HepG2 (cell line): ENCODE measurements around the gene NEURL2. TPM values are rescaled to one million over a fixed set of nuclear protein-coding genes. Genes with fewer than 3 reads are reported as not detected.
A peak's percentile ranks its signal among the peaks of the same experiment; 100 is the strongest.

Experiments used
- ATAC-seq: fragments of 200-7000 bp; cut with Tn5 transposase; 3 replicates; pipeline ENCODE4 v1.9.1; 2020; ENCODE audit warnings: mild to moderate bottlenecking, moderate library complexity
- BruUV-seq: library from RNA; stranded (reverse); fragments of 400-500 nt; replicated peaks from 2 replicates; lab custom pipeline; 2021; lab: Mats Ljungman, UMichigan
- CTCF ChIA-PET: fragments of 300-600 bp; formaldehyde crosslinking; extraction: SDS; loops from one replicate; lab custom pipeline; 2021; ENCODE audit warnings: low total read pairs, inconsistent platforms, low intra/inter-chr PET ratio; lab: Yijun Ruan, JAX
- POLR2A ChIA-PET: fragments of 350-600 bp; sonication (Branson Sonifier 250); formaldehyde crosslinking; loops from one replicate; lab custom pipeline; 2020; ENCODE audit warnings: antibody characterized with exemption, inconsistent platforms; lab: Yijun Ruan, JAX
- DNase-seq: peaks from one replicate; pipeline ENCODE4 v3.0.0-alpha.2; 2015; ENCODE audit warnings: low spot score
- FAIRE-seq: peaks from 3 replicates; lab custom pipeline; 2011; peaks lifted over from hg19 to GRCh38; lab: Jason Lieb, UNC
- H2AFZ ChIP-seq: one replicate; pipeline ENCODE4 v1.6.1; 2011; ENCODE audit warnings: low read length, inconsistent platforms
- H3K27ac ChIP-seq: fragments of 300-600 bp; 3 replicates; pipeline ENCODE4 v1.8.0; 2011; ENCODE audit warnings: mixed run types, mild to moderate bottlenecking, mixed read lengths, low read length, inconsistent platforms; ENCODE audit not compliant: insufficient read depth; ENCODE audit errors: extremely low read length
- H3K27me3 ChIP-seq, 2 experiments: fragments of 200-600 bp in 1 of 2; 2 replicates in 1 of 2; 3 replicates in 1 of 2; pipeline versions ENCODE4 v1.6.0 to v1.8.0; 2011; ENCODE audit warnings: low read length in 2 of 2, mild to moderate bottlenecking in 2 of 2, moderate library complexity in 2 of 2, inconsistent platforms in 1 of 2; ENCODE audit not compliant: insufficient read depth in 2 of 2, control insufficient read depth in 1 of 2
- H3K36me3 ChIP-seq, 2 experiments: fragments of 200-600 bp in 1 of 2; replicated peaks in 1 of 2; 2 replicates in 1 of 2; 3 replicates in 1 of 2; pipeline versions ENCODE4 v1.5.1 to v1.8.0; 2011; ENCODE audit warnings: low read length in 2 of 2, inconsistent platforms in 1 of 2; ENCODE audit not compliant: insufficient read depth in 2 of 2, control insufficient read depth in 1 of 2
- H3K4me1 ChIP-seq: 2 replicates; pipeline ENCODE4 v1.5.1; 2012; ENCODE audit warnings: low read length, inconsistent platforms; ENCODE audit not compliant: insufficient read depth
- H3K4me2 ChIP-seq: 2 replicates; pipeline ENCODE4 v1.6.0; 2011; ENCODE audit warnings: low read depth, low read length, inconsistent platforms
- H3K4me3 ChIP-seq, 3 experiments: fragments of 200-600 bp in 1 of 3; sonication (generic), shearing (Covaris generic) in 1 of 3; replicated peaks in 1 of 3; 2 replicates each; pipeline ENCODE4 v1.5.1; 2011 to 2016; ENCODE audit warnings: low read length in 3 of 3, inconsistent platforms in 2 of 3, low read depth in 2 of 3, mild to moderate bottlenecking in 2 of 3, control low read depth in 1 of 3, mixed read lengths in 1 of 3; ENCODE audit not compliant: insufficient read depth in 1 of 3
- H3K79me2 ChIP-seq: one replicate; pipeline ENCODE4 v1.6.1; 2011; ENCODE audit warnings: low read length, inconsistent platforms; ENCODE audit not compliant: insufficient read depth
- H3K9ac ChIP-seq: 2 replicates; pipeline ENCODE4 v1.6.0; 2011; ENCODE audit warnings: mild to moderate bottlenecking, low read depth, low read length, inconsistent platforms; ENCODE audit not compliant: insufficient read depth
- H3K9me3 ChIP-seq: 2 replicates; pipeline ENCODE4 v1.5.1; 2012; ENCODE audit warnings: mild to moderate bottlenecking, low read length
- H4K20me1 ChIP-seq: 2 replicates; pipeline ENCODE4 v1.6.0; 2011; ENCODE audit warnings: inconsistent platforms, mild to moderate bottlenecking, low read length, moderate library complexity; ENCODE audit not compliant: insufficient read depth
- ARHGAP35 ChIP-seq: sonication (generic); formaldehyde crosslinking; IDR thresholded peaks from 2 replicates; pipeline ENCODE4 v1.9.0; 2022; ENCODE audit warnings: mild to moderate bottlenecking, inconsistent platforms, moderate library complexity, missing genetic modification reagents, borderline replicate concordance
- BCL3 ChIP-seq: sonication (generic); formaldehyde crosslinking; IDR thresholded peaks from 2 replicates; pipeline ENCODE4 v1.5.1; 2020; ENCODE audit warnings: mild to moderate bottlenecking, missing genetic modification reagents, moderate library complexity
- EZH2 ChIP-seq: conservative IDR thresholded peaks from 2 replicates; pipeline ENCODE4 v1.6.1; 2012; ENCODE audit warnings: mild to moderate bottlenecking, low read depth, low read length, moderate library complexity
- HNRNPLL ChIP-seq: fragments of 200-400 bp; formaldehyde crosslinking; IDR thresholded peaks from 2 replicates; pipeline ENCODE4 v1.6.1; 2017; ENCODE audit warnings: mild to moderate bottlenecking, low read depth, low read length; ENCODE audit not compliant: poor library complexity, severe bottlenecking
- KLF12 ChIP-seq: sonication (generic); formaldehyde crosslinking; IDR thresholded peaks from 2 replicates; pipeline ENCODE4 v1.4.0; 2020; ENCODE audit warnings: missing genetic modification reagents, borderline replicate concordance
- KLF15 ChIP-seq: sonication (generic); formaldehyde crosslinking; IDR thresholded peaks from 2 replicates; pipeline ENCODE4 v1.8.1; 2023; ENCODE audit warnings: borderline replicate concordance, mild to moderate bottlenecking, inconsistent platforms, missing genetic modification reagents, mixed read lengths
- KLF16 ChIP-seq, 2 experiments: sonication (generic) in 1 of 2; formaldehyde crosslinking in 1 of 2; IDR thresholded peaks; 2 replicates each; pipeline versions ENCODE4 v1.6.1 to v1.8.0; 2016 to 2023; ENCODE audit warnings: missing genetic modification reagents in 2 of 2, missing compliant biosample characterization in 1 of 2
- POLR2G ChIP-seq: fragments of 200-400 bp; formaldehyde crosslinking; IDR thresholded peaks from 2 replicates; pipeline ENCODE4 v1.6.1; 2018; ENCODE audit warnings: mild to moderate bottlenecking, low read depth, low read length, moderate library complexity
- SP1 ChIP-seq, 2 experiments: fragments of 450-650 bp in 1 of 2; sonication (generic) in 1 of 2; formaldehyde crosslinking in 1 of 2; IDR thresholded peaks; 2 replicates each; pipeline versions ENCODE4 v1.4.0 to v1.6.1; 2016 to 2020; ENCODE audit warnings: missing genetic modification reagents in 1 of 2
- SRSF1 ChIP-seq: fragments of 200-400 bp; formaldehyde crosslinking; optimal IDR thresholded peaks from 2 replicates; pipeline ENCODE3; 2017; ENCODE audit warnings: mild to moderate bottlenecking, low read depth, low read length, moderate library complexity
- XRCC5 ChIP-seq: fragments of 200-400 bp; formaldehyde crosslinking; optimal IDR thresholded peaks from 2 replicates; pipeline ENCODE3; 2017; ENCODE audit warnings: mild to moderate bottlenecking, low read length
- ZFP41 ChIP-seq: sonication (generic); formaldehyde crosslinking; IDR thresholded peaks from 2 replicates; pipeline ENCODE4 v1.4.0; 2020; ENCODE audit warnings: mild to moderate bottlenecking, missing genetic modification reagents, borderline replicate concordance
- ZNF138 ChIP-seq: sonication (generic); formaldehyde crosslinking; IDR thresholded peaks from 2 replicates; pipeline ENCODE4 v1.5.0; 2020; ENCODE audit warnings: mild to moderate bottlenecking, low read depth, missing genetic modification reagents
- ZNF326 ChIP-seq: sonication (generic); formaldehyde crosslinking; IDR thresholded peaks from 2 replicates; pipeline ENCODE4 v1.4.0; 2020; ENCODE audit warnings: missing genetic modification reagents, borderline replicate concordance
- ZNF484 ChIP-seq: sonication (generic); formaldehyde crosslinking; IDR thresholded peaks from 2 replicates; pipeline ENCODE4 v1.5.1; 2020; ENCODE audit warnings: mild to moderate bottlenecking, low read depth, missing genetic modification reagents, borderline replicate concordance
- ZNF512 ChIP-seq: sonication (generic); formaldehyde crosslinking; IDR thresholded peaks from 2 replicates; pipeline ENCODE4 v1.4.0; 2020; ENCODE audit warnings: mild to moderate bottlenecking, missing genetic modification reagents
- ZNF562 ChIP-seq: sonication (generic); formaldehyde crosslinking; IDR thresholded peaks from 2 replicates; pipeline ENCODE4 v1.8.0; 2022; ENCODE audit warnings: missing genetic modification reagents, borderline replicate concordance
- WGBS: methylation state at CpG from one replicate; pipeline ENCODE4 v1.1.6; 2017; ENCODE audit warnings: low lambda C conversion rate; 5-methylcytosine and 5-hydroxymethylcytosine counted together
- in situ Hi-C: cut with HindIII; loops from 2 replicates; pipeline ENCODE4 v1.10.0; 2017; ENCODE audit warnings: low pct_unique_long_range_greater_than_20kb; ENCODE audit not compliant: extremely low pct_ligation_motif_present
- intact Hi-C: fragments of 100-400 bp; cut with micrococcal nuclease; formaldehyde crosslinking; loops from one replicate; pipeline ENCODE4 v1.10.0; 2022; ENCODE audit not compliant: unreplicated experiment
- polyA plus RNA-seq, 8 experiments: library from polyadenylated mRNA; depleted of rRNA in 3 of 8; stranded (reverse) in 7 of 8; unstranded in 1 of 8; fragments of >200 nt; fragmentation: Illumina TruSeq in 4 of 8; extraction: Trizol in 4 of 8; gene quantifications; 2 replicates each; pipeline versions ENCODE4 v1.2.1 to v1.2.3, GENCODE V29; 2011 to 2016; ENCODE audit warnings: low read depth in 4 of 8, missing spikeins in 1 of 8, mixed read lengths in 1 of 8; ENCODE audit not compliant: insufficient read depth in 1 of 8
- total RNA-seq, 5 experiments: library from RNA; depleted of rRNA; stranded (reverse); fragments of >200 nt; fragmentation: Illumina TruSeq; extraction: Trizol; gene quantifications; 2 replicates each; pipeline ENCODE4 v1.2.3, GENCODE V29; 2016; ENCODE audit warnings: low read depth in 1 of 5
- TF ChIP-seq, protein P1 (sequence below): sonication (generic); formaldehyde crosslinking; IDR thresholded peaks from 2 replicates; pipeline ENCODE4 v1.4.0; 2020; ENCODE audit warnings: mild to moderate bottlenecking, low read depth, missing genetic modification reagents
- TF ChIP-seq, protein P2 (sequence below): sonication (generic); formaldehyde crosslinking; IDR thresholded peaks from 2 replicates; pipeline ENCODE4 v1.9.0; 2021; ENCODE audit warnings: missing genetic modification reagents, mild to moderate bottlenecking, borderline replicate concordance

The NEURL2 gene
- total and polyA plus RNA-seq, 2 of the 13 experiments (the other 11 are each of a cell fraction or from before 2014, with no cell fraction given): 7.2 to 9.7 TPM

DNA sequence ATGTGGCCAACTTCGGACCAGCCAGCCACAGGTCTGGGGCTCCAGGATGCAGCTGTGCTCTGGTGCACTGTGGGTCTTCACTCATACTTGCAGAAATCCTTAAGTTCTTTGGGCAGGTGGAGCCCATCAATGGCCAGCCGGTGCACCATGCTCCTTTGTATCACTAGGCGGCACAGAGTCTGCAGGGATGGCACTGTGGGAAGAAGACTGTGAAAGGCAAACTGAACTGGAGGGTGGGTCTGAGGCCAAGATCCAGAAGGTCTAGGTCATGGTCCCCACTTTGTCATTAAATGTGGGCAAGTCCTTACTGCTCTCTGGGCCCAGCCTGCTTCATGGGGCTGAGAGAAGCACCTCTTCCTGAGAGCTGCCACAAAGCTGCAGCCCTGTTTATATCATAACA is 2.3 kb downstream of the NEURL2 start:
- DNase-seq: no peak
- CTCF ChIA-PET: interaction anchor here (2.6 kb wide), 1 partner anchor 74 kb away, joined by 19 read pairs; no protein-coding TSS in a partner anchor
- peak overlapping the region; percentile 87 for H3K9ac ChIP-seq
- H3K27ac ChIP-seq: no peak overlapping the region
- H3K4me1 ChIP-seq: peaks cover 53% of the 10 kb centered on the region
- no peaks in the 10 kb centered on the region for H3K27me3 ChIP-seq
- FAIRE-seq: no peak
- in situ Hi-C loops (no loop called here), intact Hi-C loops (loop anchor here (10.0 kb wide), 1 partner anchor 94 kb away; the partner anchor contains the start of genes DNTTIP1 and WFDC3)
- BruUV-seq: no TSS peak
- no peaks in the 10 kb centered on the region for H3K9me3 ChIP-seq
- peak overlapping the region; percentile 85 for H3K4me2 ChIP-seq
- no peak for ATAC-seq
- H3K79me2 ChIP-seq: peaks cover 32% of the 10 kb centered on the region
- 90% methylated on average over 3 of the region's 3 CpGs for WGBS
- 0 out of 6 replicates have a peak overlapping the region, but pooled peaks of 1 of the 3 experiments have one; percentile 98 for H3K4me3 ChIP-seq
- no peak overlapping the region for H2AFZ ChIP-seq
- peaks cover 17 to 42% of the 10 kb centered on the region in 2 experiments; a peak in 4 of 5 replicates for H3K36me3 ChIP-seq
- H4K20me1 ChIP-seq: no peaks in the 10 kb centered on the region
- POLR2A ChIA-PET: interaction anchor here (1.0 to 8.1 kb wide), 10 partner anchors 7 to 57 kb away, joined by 3 to 164 read pairs (median 57); partner anchors contain the start of genes PCIF1, PLTP, SNX21 and ZSWIM1
- 0 out of 2 replicates have a peak, but pooled peaks have one; percentile 19 for TF ChIP-seq KLF15 (CRISPR knock-in tag)
- no peak for TF ChIP-seq SRSF1
- no peak for TF ChIP-seq BCL3 (CRISPR knock-in tag)
- no peak for TF ChIP-seq HNRNPLL
- TF ChIP-seq ZNF512 (CRISPR knock-in tag): no peak
- TF ChIP-seq POLR2G: peak; percentile 30; the same call in 1 of the 2 replicates
- TF ChIP-seq, protein P1, sequence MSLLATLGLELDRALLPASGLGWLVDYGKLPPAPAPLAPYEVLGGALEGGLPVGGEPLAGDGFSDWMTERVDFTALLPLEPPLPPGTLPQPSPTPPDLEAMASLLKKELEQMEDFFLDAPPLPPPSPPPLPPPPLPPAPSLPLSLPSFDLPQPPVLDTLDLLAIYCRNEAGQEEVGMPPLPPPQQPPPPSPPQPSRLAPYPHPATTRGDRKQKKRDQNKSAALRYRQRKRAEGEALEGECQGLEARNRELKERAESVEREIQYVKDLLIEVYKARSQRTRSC (CRISPR knock-in tag): no peak
- TF ChIP-seq KLF16 (CRISPR knock-in tag; IDR thresholded peaks at IDR 0.05): no peak
- TF ChIP-seq ZNF562 (CRISPR knock-in tag): no peak
- TF ChIP-seq ZNF484 (CRISPR knock-in tag): no peak
- no peak for TF ChIP-seq KLF12 (CRISPR knock-in tag)
- no peak for TF ChIP-seq SP1 (IDR thresholded peaks at IDR 0.05)
- no peak for TF ChIP-seq SP1 (CRISPR knock-in tag; IDR thresholded peaks at IDR 0.05)
- TF ChIP-seq, protein P2, sequence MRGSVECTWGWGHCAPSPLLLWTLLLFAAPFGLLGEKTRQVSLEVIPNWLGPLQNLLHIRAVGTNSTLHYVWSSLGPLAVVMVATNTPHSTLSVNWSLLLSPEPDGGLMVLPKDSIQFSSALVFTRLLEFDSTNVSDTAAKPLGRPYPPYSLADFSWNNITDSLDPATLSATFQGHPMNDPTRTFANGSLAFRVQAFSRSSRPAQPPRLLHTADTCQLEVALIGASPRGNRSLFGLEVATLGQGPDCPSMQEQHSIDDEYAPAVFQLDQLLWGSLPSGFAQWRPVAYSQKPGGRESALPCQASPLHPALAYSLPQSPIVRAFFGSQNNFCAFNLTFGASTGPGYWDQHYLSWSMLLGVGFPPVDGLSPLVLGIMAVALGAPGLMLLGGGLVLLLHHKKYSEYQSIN (CRISPR knock-in tag): no peak
- no peak for TF ChIP-seq EZH2
- TF ChIP-seq ZFP41 (CRISPR knock-in tag): no peak
- no peak for TF ChIP-seq ZNF138 (CRISPR knock-in tag)
- no peak for TF ChIP-seq ZNF326
- no peak for TF ChIP-seq ARHGAP35 (CRISPR knock-in tag)
- no peak for TF ChIP-seq XRCC5
